ENCODE data around the gene CDKN1A. TPM values are rescaled to one million over a fixed set of nuclear protein-coding genes. Genes with fewer than 3 reads are reported as not detected.

Gene CDKN1A
- total and polyA plus RNA-seq, 10 of the 15 experiments (the other 5 are each of a cell fraction or from before 2014, with no cell fraction given) = 25.2 to 637 (median 216) TPM

GRCh38 chr6:36730424-36731380, 52.2 kb downstream of the CDKN1A start:
- SMC1A ChIA-PET (ENCODE audit: uncharacterized antibody, unreplicated experiment) = interaction anchor here (0.7 to 3.4 kb wide), 5 partner anchors 21 to 115 kb away, joined by 3 to 9 read pairs (median 3); no protein-coding TSS in a partner anchor
- no peak overlapping the region for H2AFZ ChIP-seq (ENCODE audit: control insufficient read depth, low read depth, low read length)
- DNase-seq (ENCODE audit: low read depth, low spot score) (no peak), FAIRE-seq (no peak), ATAC-seq (no peak)
- H3K4me1 ChIP-seq (ENCODE audit: control insufficient read depth, insufficient read depth, low read length) = peaks cover 19% of the 10 kb centered on the region
- no peak for TF ChIP-seq FOXK2 (IDR thresholded peaks at IDR 0.05)
- no peak for TF ChIP-seq CHD1 (IDR thresholded peaks at IDR 0.05; ENCODE audit: low read depth, low read length)
- H3K9ac ChIP-seq (ENCODE audit: control insufficient read depth, insufficient read depth, low read length) = no peak overlapping the region
- in situ Hi-C loops (cut with MboI) (no loop called here), intact Hi-C loops (cut with micrococcal nuclease; ENCODE audit: unreplicated experiment) (no loop called here)
- RAD21 ChIA-PET (ENCODE audit: unreplicated experiment) = interaction anchor here (5.1 kb wide), 1 partner anchor 23 kb away, joined by 22 read pairs; no protein-coding TSS in a partner anchor
- no peaks in the 10 kb centered on the region for H4K20me1 ChIP-seq (ENCODE audit: control insufficient read depth, insufficient read depth)
- CTCF ChIA-PET = interaction anchor here (2.6 to 8.1 kb wide), 2 partner anchors 28 to 115 kb away, joined by 8 to 61 read pairs; no protein-coding TSS in a partner anchor
- H3K9me3 ChIP-seq (replicated peaks; ENCODE audit: control insufficient read depth, insufficient read depth, low read length) = no peaks in the 10 kb centered on the region
- H3K4me2 ChIP-seq (ENCODE audit: control insufficient read depth, insufficient read depth) = no peak overlapping the region
- no peak overlapping the region for H3K27ac ChIP-seq (ENCODE audit: control insufficient read depth, insufficient read depth)
- no peaks in the 10 kb centered on the region for H3K79me2 ChIP-seq (ENCODE audit: control insufficient read depth, insufficient read depth, low read length)
- no peaks in the 10 kb centered on the region for H3K27me3 ChIP-seq (replicated peaks in 1 of 2; ENCODE audit: control insufficient read depth in 2 of 2, insufficient read depth in 2 of 2, low read length in 1 of 2)
- 90% methylated on average over 14 of the region's 15 CpGs for WGBS (ENCODE audit: insufficient coverage, insufficient replicate concordance, low lambda C conversion rate, missing lambda C conversion rate)
- no TSS peak for BruUV-seq (replicated peaks)
- POLR2A ChIA-PET = interaction anchor here (0.7 kb wide), 1 partner anchor 68 kb away, joined by 3 read pairs; no protein-coding TSS in a partner anchor
- no peak overlapping the region for H3K4me3 ChIP-seq
- H3K36me3 ChIP-seq (ENCODE audit: control insufficient read depth in 2 of 2, insufficient read depth in 2 of 2, low read length in 1 of 2) = no peaks in the 10 kb centered on the region

GRCh38 chr6:36731622-36732310, 53.3 kb downstream of the CDKN1A start:
- no peaks in the 10 kb centered on the region for H4K20me1 ChIP-seq (ENCODE audit: control insufficient read depth, insufficient read depth)
- DNase-seq (ENCODE audit: low read depth, low spot score) (no peak), ATAC-seq (0 out of 3 replicates have a peak, but pooled peaks have one; percentile 17), FAIRE-seq (no peak)
- H2AFZ ChIP-seq (ENCODE audit: control insufficient read depth, low read depth, low read length) = no peak overlapping the region
- in situ Hi-C loops (cut with MboI) (no loop called here), intact Hi-C loops (cut with micrococcal nuclease; ENCODE audit: unreplicated experiment) (no loop called here)
- SMC1A ChIA-PET (ENCODE audit: uncharacterized antibody, unreplicated experiment) = interaction anchor here (1.0 to 3.6 kb wide), 4 partner anchors 17 to 121 kb away, joined by 4 to 14 read pairs (median 8); no protein-coding TSS in a partner anchor
- no peak overlapping the region for H3K9ac ChIP-seq (ENCODE audit: control insufficient read depth, insufficient read depth, low read length)
- no peaks in the 10 kb centered on the region for H3K36me3 ChIP-seq (ENCODE audit: control insufficient read depth in 2 of 2, insufficient read depth in 2 of 2, low read length in 1 of 2)
- no peak overlapping the region for H3K4me2 ChIP-seq (ENCODE audit: control insufficient read depth, insufficient read depth)
- no peaks in the 10 kb centered on the region for H3K79me2 ChIP-seq (ENCODE audit: control insufficient read depth, insufficient read depth, low read length)
- H3K9me3 ChIP-seq (replicated peaks; ENCODE audit: control insufficient read depth, insufficient read depth, low read length) = no peaks in the 10 kb centered on the region
- POLR2A ChIA-PET = interaction anchor here (0.8 kb wide), 1 partner anchor 117 kb away, joined by 3 read pairs; no protein-coding TSS in a partner anchor
- CTCF ChIA-PET = interaction anchor here (1.3 to 2.7 kb wide), 4 partner anchors 22 to 116 kb away, joined by 3 to 12 read pairs (median 7); no protein-coding TSS in a partner anchor
- no peak overlapping the region for H3K27ac ChIP-seq (ENCODE audit: control insufficient read depth, insufficient read depth)
- no TSS peak for BruUV-seq (replicated peaks)
- RAD21 ChIA-PET (ENCODE audit: unreplicated experiment) = interaction anchor here (2.2 kb wide), 1 partner anchor 23 kb away, joined by 9 read pairs; no protein-coding TSS in a partner anchor
- peaks cover 13% of the 10 kb centered on the region for H3K4me1 ChIP-seq (ENCODE audit: control insufficient read depth, insufficient read depth, low read length)
- WGBS (ENCODE audit: insufficient coverage, insufficient replicate concordance, low lambda C conversion rate, missing lambda C conversion rate) = 75% methylated on average over 11 of the region's 12 CpGs
- no peaks in the 10 kb centered on the region for H3K27me3 ChIP-seq (replicated peaks in 1 of 2; ENCODE audit: control insufficient read depth in 2 of 2, insufficient read depth in 2 of 2, low read length in 1 of 2)
- H3K4me3 ChIP-seq = no peak overlapping the region
- TF ChIP-seq SUZ12 (IDR thresholded peaks at IDR 0.05; ENCODE audit: unreplicated experiment) (no peak), ELK1 (IDR thresholded peaks at IDR 0.05; ENCODE audit: low read depth, low read length) (no peak), DPF2 (IDR thresholded peaks at IDR 0.05) (peak; percentile 43; the same call in 1 of the 2 replicates), ATF7 (IDR thresholded peaks at IDR 0.05; ENCODE audit: low read depth) (no peak), NFYB (IDR thresholded peaks at IDR 0.05; ENCODE audit: insufficient read depth, low read depth, low read length) (no peak), IKZF1 (conservative IDR thresholded peaks at IDR 0.05) (no peak; the same call in 1 of the 2 replicates), NBN (IDR thresholded peaks at IDR 0.05) (no peak), RAD21 (IDR thresholded peaks at IDR 0.05; ENCODE audit: insufficient read depth, low read depth, low read length) (peak; percentile 26; the same call in 1 of the 2 replicates), ESRRA (IDR thresholded peaks at IDR 0.05; ENCODE audit: low read length) (no peak)
- TF ChIP-seq, protein P1, sequence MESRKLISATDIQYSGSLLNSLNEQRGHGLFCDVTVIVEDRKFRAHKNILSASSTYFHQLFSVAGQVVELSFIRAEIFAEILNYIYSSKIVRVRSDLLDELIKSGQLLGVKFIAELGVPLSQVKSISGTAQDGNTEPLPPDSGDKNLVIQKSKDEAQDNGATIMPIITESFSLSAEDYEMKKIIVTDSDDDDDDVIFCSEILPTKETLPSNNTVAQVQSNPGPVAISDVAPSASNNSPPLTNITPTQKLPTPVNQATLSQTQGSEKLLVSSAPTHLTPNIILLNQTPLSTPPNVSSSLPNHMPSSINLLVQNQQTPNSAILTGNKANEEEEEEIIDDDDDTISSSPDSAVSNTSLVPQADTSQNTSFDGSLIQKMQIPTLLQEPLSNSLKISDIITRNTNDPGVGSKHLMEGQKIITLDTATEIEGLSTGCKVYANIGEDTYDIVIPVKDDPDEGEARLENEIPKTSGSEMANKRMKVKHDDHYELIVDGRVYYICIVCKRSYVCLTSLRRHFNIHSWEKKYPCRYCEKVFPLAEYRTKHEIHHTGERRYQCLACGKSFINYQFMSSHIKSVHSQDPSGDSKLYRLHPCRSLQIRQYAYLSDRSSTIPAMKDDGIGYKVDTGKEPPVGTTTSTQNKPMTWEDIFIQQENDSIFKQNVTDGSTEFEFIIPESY (IDR thresholded peaks at IDR 0.05) = no peak
